K562 (cell line): ENCODE data around the gene ZNF581. TPM values are rescaled to one million over a fixed set of nuclear protein-coding genes. Genes with fewer than 3 reads are reported as not detected.

Source experiments
- CHD1 ChIP-seq: fragments of 200-600 bp; sonication (generic); IDR thresholded peaks from one replicate; pipeline ENCODE4 v1.6.1; 2012; ENCODE audit warnings: mild to moderate bottlenecking, moderate library complexity, low read length, inconsistent platforms
- CHD4 ChIP-seq: fragments of 200-600 bp; sonication (generic); IDR thresholded peaks from 3 replicates; pipeline ENCODE4 v1.6.1; 2012; ENCODE audit warnings: low read depth, mild to moderate bottlenecking, mixed read lengths, low read length, inconsistent platforms; ENCODE audit not compliant: insufficient read depth, insufficient replicate concordance, poor library complexity, severe bottlenecking
- CXXC5 ChIP-seq: fragments of 250-450 bp; sonication (Bioruptor Pico); IDR thresholded peaks from 2 replicates; pipeline ENCODE4 v1.8.0; 2022; ENCODE audit warnings: inconsistent platforms, mild to moderate bottlenecking, moderate library complexity
- DDX20 ChIP-seq: fragments of 450-650 bp; IDR thresholded peaks from 2 replicates; pipeline ENCODE4 v1.6.1; 2016; ENCODE audit warnings: missing genetic modification characterization, low read depth, mild to moderate bottlenecking, missing compliant biosample characterization, moderate library complexity
- EGR1 ChIP-seq: fragments of 450-650 bp; conservative IDR thresholded peaks from 2 replicates; pipeline ENCODE4 v1.6.1; 2017; ENCODE audit warnings: mild to moderate bottlenecking
- HMG20B ChIP-seq: fragments of 250-450 bp; sonication (Bioruptor Pico); IDR thresholded peaks from 2 replicates; pipeline ENCODE4 v1.5.0; 2021; ENCODE audit warnings: mild to moderate bottlenecking
- IRF1 ChIP-seq: sonication (generic); formaldehyde crosslinking; IDR thresholded peaks from 2 replicates; pipeline ENCODE4 v1.8.0; 2022; ENCODE audit warnings: missing genetic modification reagents, mild to moderate bottlenecking, borderline replicate concordance
- MBD2 ChIP-seq: sonication (generic); IDR thresholded peaks from 2 replicates; pipeline ENCODE4 v1.6.1; 2016; ENCODE audit warnings: low read depth, borderline replicate concordance
- NKRF ChIP-seq: fragments of 450-650 bp; IDR thresholded peaks from 2 replicates; pipeline ENCODE4 v1.6.1; 2016; ENCODE audit warnings: borderline replicate concordance
- NR1H2 ChIP-seq: sonication (generic); formaldehyde crosslinking; IDR thresholded peaks from 2 replicates; pipeline ENCODE4 v1.4.0; 2020; ENCODE audit warnings: mild to moderate bottlenecking, missing genetic modification reagents
- NR2C2 ChIP-seq, 2 experiments: fragments of 200-800 bp in 1 of 2; sonication (Bioruptor generic) in 1 of 2; sonication (generic) in 1 of 2; formaldehyde crosslinking in 1 of 2; IDR thresholded peaks; 2 replicates each; pipeline versions ENCODE4 v1.6.1 to v1.8.0; 2016 to 2022; ENCODE audit warnings: mild to moderate bottlenecking in 1 of 2, missing compliant biosample characterization in 1 of 2, missing genetic modification characterization in 1 of 2, missing genetic modification reagents in 1 of 2
- NRF1 ChIP-seq, 2 experiments: fragments of 450-650 bp; IDR thresholded peaks in 1 of 2; conservative IDR thresholded peaks in 1 of 2; 2 replicates each; pipeline ENCODE4 v1.6.1; 2014; ENCODE audit warnings: mild to moderate bottlenecking in 2 of 2
- POLR2G ChIP-seq: fragments of 200-400 bp; formaldehyde crosslinking; IDR thresholded peaks from 2 replicates; pipeline ENCODE4 v1.6.1; 2017; ENCODE audit warnings: low read depth, mild to moderate bottlenecking, antibody characterized with exemption, low read length, moderate library complexity
- PTTG1 ChIP-seq: fragments of 450-650 bp; IDR thresholded peaks from 2 replicates; pipeline ENCODE4 v1.6.1; 2016; ENCODE audit warnings: low read depth, mild to moderate bottlenecking, missing genetic modification characterization, missing compliant biosample characterization
- RBM39 ChIP-seq: fragments of 200-400 bp; formaldehyde crosslinking; optimal IDR thresholded peaks from 2 replicates; pipeline ENCODE3; 2018; ENCODE audit warnings: low read depth, low read length
- SAP30 ChIP-seq: fragments of 200-600 bp; sonication (generic); IDR thresholded peaks from 2 replicates; pipeline ENCODE4 v1.6.1; 2012; ENCODE audit warnings: borderline replicate concordance, low read depth, mild to moderate bottlenecking, moderate library complexity, low read length, control low read depth, inconsistent platforms; ENCODE audit not compliant: insufficient read depth, poor library complexity, severe bottlenecking
- SP1 ChIP-seq: sonication (generic); formaldehyde crosslinking; IDR thresholded peaks from 2 replicates; pipeline ENCODE4 v1.8.1; 2022; ENCODE audit warnings: mild to moderate bottlenecking, missing genetic modification reagents
- SUPT5H ChIP-seq: fragments of 450-650 bp; IDR thresholded peaks from 2 replicates; pipeline ENCODE4 v1.6.1; 2016
- TBP ChIP-seq: optimal IDR thresholded peaks from 2 replicates; pipeline ENCODE3; 2011; ENCODE audit warnings: low read depth, low read length, improper control_type of control experiment
- ZEB2 ChIP-seq: fragments of 450-650 bp; IDR thresholded peaks from 2 replicates; pipeline ENCODE4 v1.6.1; 2016
- ZKSCAN1 ChIP-seq: fragments of 150-350 bp; IDR thresholded peaks from 2 replicates; pipeline ENCODE4 v1.6.1; 2016; ENCODE audit warnings: low read depth, low read length
- ZNF444 ChIP-seq: fragments of 250-450 bp; sonication (Bioruptor Pico); IDR thresholded peaks from 2 replicates; pipeline ENCODE4 v1.4.0; 2020; ENCODE audit warnings: mild to moderate bottlenecking, moderate library complexity
- polyA plus RNA-seq, 8 experiments: library from polyadenylated mRNA; depleted of rRNA in 4 of 8; stranded (reverse) in 5 of 8; unstranded in 3 of 8; fragments of >200 nt; fragmentation: Nextera tagmentation in 2 of 8; fragmentation: Illumina TruSeq in 1 of 8; extraction: Ambion mirVana in 2 of 8; extraction: Trizol in 1 of 8; gene quantifications; 2 replicates each; pipeline versions ENCODE4 v1.2.1 to v1.2.3, GENCODE V29; 2011 to 2014; ENCODE audit warnings: inconsistent platforms in 1 of 8, missing spikeins in 1 of 8
- total RNA-seq, 7 experiments: library from RNA; depleted of rRNA in 6 of 7; stranded (reverse); fragments of >200 nt in 6 of 7; fragmentation: Illumina TruSeq in 2 of 7; extraction: Trizol in 2 of 7; gene quantifications; 2 replicates each; pipeline versions ENCODE4 v1.2.1 to v1.2.3, GENCODE V29; 2011 to 2021; ENCODE audit warnings: low replicate concordance in 1 of 7
- TF ChIP-seq, protein P1 (sequence below): sonication (generic); formaldehyde crosslinking; IDR thresholded peaks from 2 replicates; pipeline ENCODE4 v1.9.0; 2022; ENCODE audit warnings: mild to moderate bottlenecking, missing genetic modification reagents
- TF ChIP-seq, protein P2 (sequence below): sonication (generic); formaldehyde crosslinking; IDR thresholded peaks from 2 replicates; pipeline ENCODE4 v1.8.0; 2022; ENCODE audit warnings: mild to moderate bottlenecking, low read depth, missing genetic modification reagents

ZNF581 gene
- total and polyA plus RNA-seq, 9 of the 15 experiments (the other 6 are each of a cell fraction or from before 2014, with no cell fraction given): 2.4 to 39.4 (median 15.4) TPM

DNA sequence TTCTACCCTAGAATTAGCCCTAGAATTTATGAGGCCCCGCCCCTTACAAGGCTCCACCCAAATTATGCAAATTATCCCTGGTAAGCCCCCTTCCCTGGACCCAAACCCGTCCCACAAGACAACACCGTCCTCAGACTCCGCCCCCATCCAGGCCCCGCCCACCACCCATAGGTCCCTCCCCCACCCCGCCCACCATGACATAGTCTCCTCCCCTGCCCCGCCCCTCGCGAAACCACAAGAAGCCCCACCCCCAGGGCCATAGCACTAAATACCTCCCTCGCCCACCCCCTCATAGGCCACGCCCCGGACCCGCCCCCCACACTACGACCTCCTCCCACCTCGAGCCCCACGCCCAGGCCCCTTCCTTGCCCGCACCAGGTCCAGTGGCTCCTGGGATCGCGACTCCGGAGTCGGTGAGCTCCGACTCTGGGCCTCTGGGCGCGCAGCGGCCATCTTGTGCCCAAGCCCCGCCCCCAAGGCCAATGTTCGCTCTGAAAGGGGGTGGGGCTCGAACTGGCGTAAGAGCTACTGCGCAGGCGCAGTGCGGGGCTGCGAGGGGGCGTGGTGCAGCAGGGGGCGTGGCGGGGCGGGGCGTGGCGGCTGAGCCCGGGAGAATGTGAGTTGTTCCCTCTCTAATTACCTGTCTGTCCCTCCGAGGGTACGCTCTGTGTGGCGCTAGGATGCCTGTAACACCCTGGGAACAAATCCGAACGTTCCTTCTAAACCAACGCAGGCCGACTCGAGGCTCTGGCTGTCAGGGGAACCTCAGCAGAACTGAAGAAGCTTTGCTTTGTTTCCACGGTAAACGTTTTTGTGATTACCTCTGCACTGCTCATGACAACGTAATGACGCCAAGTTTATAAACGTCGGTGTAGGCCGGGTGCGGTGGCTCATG lies 19.1 kb upstream of the ZNF581 start, which contains the start of gene ZNF784 (continued):
- TF ChIP-seq SAP30 (peak; percentile 80), IRF1 (CRISPR knock-in tag) (no peak), SUPT5H (peak; percentile 91), ZEB2 (0 out of 2 replicates have a peak, but pooled peaks have one; percentile 59), TBP (peak; percentile 95), PTTG1 (tag) (no peak), SP1 (CRISPR knock-in tag) (peak; percentile 94), NRF1 (conservative IDR thresholded peaks at IDR 0.05 in 1 of 2, IDR thresholded peaks at IDR 0.05 in 1 of 2) (peak; percentile 97), ZKSCAN1 (no peak), CXXC5 (peak; percentile 42), NR1H2 (CRISPR knock-in tag) (no peak), CHD1 (no peak), RBM39 (no peak), CHD4 (no peak), DDX20 (no peak), NKRF (peak; percentile 31; the same call in 1 of the 2 replicates), ZNF444 (CRISPR knock-in tag) (no peak), MBD2 (peak; percentile 90), EGR1 (peak; percentile 65), POLR2G (peak; percentile 88), NR2C2 (CRISPR knock-in tag; IDR thresholded peaks at IDR 0.05) (no peak), NR2C2 (tag; IDR thresholded peaks at IDR 0.05) (no peak), HMG20B (CRISPR knock-in tag) (no peak)
- TF ChIP-seq, protein P1, sequence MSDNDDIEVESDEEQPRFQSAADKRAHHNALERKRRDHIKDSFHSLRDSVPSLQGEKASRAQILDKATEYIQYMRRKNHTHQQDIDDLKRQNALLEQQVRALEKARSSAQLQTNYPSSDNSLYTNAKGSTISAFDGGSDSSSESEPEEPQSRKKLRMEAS (CRISPR knock-in tag): peak; percentile 35; the same call in 1 of the 2 replicates
- TF ChIP-seq, protein P2, sequence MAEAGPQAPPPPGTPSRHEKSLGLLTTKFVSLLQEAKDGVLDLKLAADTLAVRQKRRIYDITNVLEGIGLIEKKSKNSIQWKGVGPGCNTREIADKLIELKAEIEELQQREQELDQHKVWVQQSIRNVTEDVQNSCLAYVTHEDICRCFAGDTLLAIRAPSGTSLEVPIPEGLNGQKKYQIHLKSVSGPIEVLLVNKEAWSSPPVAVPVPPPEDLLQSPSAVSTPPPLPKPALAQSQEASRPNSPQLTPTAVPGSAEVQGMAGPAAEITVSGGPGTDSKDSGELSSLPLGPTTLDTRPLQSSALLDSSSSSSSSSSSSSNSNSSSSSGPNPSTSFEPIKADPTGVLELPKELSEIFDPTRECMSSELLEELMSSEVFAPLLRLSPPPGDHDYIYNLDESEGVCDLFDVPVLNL: peak; percentile 71; the same call in 1 of the 2 replicates
